OCI-LY7 (cell line): ENCODE results near the gene TSNAXIP1. TPM values are rescaled to one million over a fixed set of nuclear protein-coding genes. Genes with fewer than 3 reads are reported as not detected.

Experiments used
- BruUV-seq: library from RNA; stranded (reverse); fragments of 400-500 nt; replicated peaks from 2 replicates; lab custom pipeline; 2021; lab: Mats Ljungman, UMichigan
- CTCF ChIA-PET: fragments of 300-600 bp; sonication (Branson Sonifier 250); formaldehyde crosslinking; loops from one replicate; lab custom pipeline; 2022; ENCODE audit warnings: antibody characterized with exemption; ENCODE audit not compliant: unreplicated experiment; lab: Charles Lee
- POLR2A ChIA-PET: fragments of 300-600 bp; sonication (Branson Sonifier 250); formaldehyde crosslinking; loops from one replicate; lab custom pipeline; 2022; ENCODE audit warnings: antibody characterized with exemption; lab: Charles Lee
- DNase-seq: peaks from one replicate; pipeline ENCODE4 v3.0.0-alpha.2; 2015; ENCODE audit warnings: low spot score
- H2AFZ ChIP-seq: fragments of 200-600 bp; sonication (generic), shearing (Covaris generic); 2 replicates; pipeline ENCODE4 v1.6.1; 2014; ENCODE audit warnings: mild to moderate bottlenecking, antibody characterized with exemption, low read length, moderate library complexity
- H3K27ac ChIP-seq: fragments of 200-600 bp; sonication (generic); 2 replicates; pipeline ENCODE4 v1.5.1; 2014; ENCODE audit warnings: mixed run types, low read depth, mild to moderate bottlenecking, moderate library complexity, low read length, inconsistent platforms; ENCODE audit not compliant: poor library complexity, severe bottlenecking
- H3K36me3 ChIP-seq: fragments of 200-600 bp; sonication (generic); 2 replicates; pipeline ENCODE4 v1.6.1; 2014; ENCODE audit warnings: mild to moderate bottlenecking, antibody characterized with exemption, low read length, moderate library complexity, mixed read lengths; ENCODE audit not compliant: insufficient read depth
- H3K4me1 ChIP-seq: fragments of 200-600 bp; sonication (generic); 2 replicates; pipeline ENCODE4 v1.5.1; 2014; ENCODE audit warnings: mild to moderate bottlenecking, low read length; ENCODE audit not compliant: insufficient read depth, poor library complexity, severe bottlenecking
- H3K4me2 ChIP-seq: fragments of 200-600 bp; sonication (generic); 2 replicates; pipeline ENCODE4 v1.6.1; 2014; ENCODE audit warnings: mild to moderate bottlenecking, low read length
- H3K4me3 ChIP-seq: fragments of 200-600 bp; sonication (generic); 2 replicates; pipeline ENCODE4 v1.5.1; 2014; ENCODE audit warnings: mild to moderate bottlenecking, low read depth, low read length; ENCODE audit not compliant: poor library complexity, severe bottlenecking
- H3K79me2 ChIP-seq: fragments of 200-600 bp; sonication (generic); 2 replicates; pipeline ENCODE4 v1.6.1; 2016; ENCODE audit warnings: low read depth, mild to moderate bottlenecking, low read length, moderate library complexity, mixed read lengths; ENCODE audit not compliant: insufficient read depth
- H3K9me2 ChIP-seq: fragments of 200-600 bp; sonication (generic); 2 replicates; pipeline ENCODE4 v1.6.1; 2016; ENCODE audit warnings: mild to moderate bottlenecking, low read length, mixed read lengths; ENCODE audit not compliant: insufficient read depth
- H3K9me3 ChIP-seq: fragments of 200-600 bp; sonication (generic); 2 replicates; pipeline ENCODE4 v1.6.1; 2014; ENCODE audit warnings: mild to moderate bottlenecking, mixed run types, low read length, mixed read lengths
- H4K20me1 ChIP-seq: fragments of 200-600 bp; sonication (generic); 2 replicates; pipeline ENCODE4 v1.6.1; 2014; ENCODE audit warnings: mild to moderate bottlenecking, antibody characterized with exemption, low read length, moderate library complexity, mixed read lengths; ENCODE audit not compliant: insufficient read depth
- EZH2phosphoT487 ChIP-seq: fragments of 200-600 bp; sonication (generic); IDR thresholded peaks from 2 replicates; pipeline ENCODE4 v1.6.1; 2018; ENCODE audit warnings: low read depth, borderline replicate concordance, mild to moderate bottlenecking, mixed run types, antibody characterized with exemption, low read length, moderate library complexity, mixed read lengths
- intact Hi-C: fragments of 100-400 bp; cut with micrococcal nuclease; formaldehyde crosslinking; loops from one replicate; pipeline ENCODE4 v1.10.0; 2022; ENCODE audit not compliant: unreplicated experiment
- total RNA-seq, 2 experiments: library from RNA; depleted of rRNA in 1 of 2; stranded (reverse); fragments of >200 nt in 1 of 2; shearing (Covaris generic) in 1 of 2; gene quantifications; 2 replicates each; pipeline ENCODE4 v1.2.3, GENCODE V29; 2014 to 2022
- TF ChIP-seq, protein P1 (sequence below): fragments of 200-600 bp; sonication (generic); conservative IDR thresholded peaks from 2 replicates; pipeline ENCODE4 v1.5.1; 2014; ENCODE audit warnings: mild to moderate bottlenecking, antibody characterized with exemption, low read length, moderate library complexity, mixed read lengths

The TSNAXIP1 gene
- total RNA-seq, 2 experiments from 2014 or later, result 0.76 to 0.91 TPM

DNA sequence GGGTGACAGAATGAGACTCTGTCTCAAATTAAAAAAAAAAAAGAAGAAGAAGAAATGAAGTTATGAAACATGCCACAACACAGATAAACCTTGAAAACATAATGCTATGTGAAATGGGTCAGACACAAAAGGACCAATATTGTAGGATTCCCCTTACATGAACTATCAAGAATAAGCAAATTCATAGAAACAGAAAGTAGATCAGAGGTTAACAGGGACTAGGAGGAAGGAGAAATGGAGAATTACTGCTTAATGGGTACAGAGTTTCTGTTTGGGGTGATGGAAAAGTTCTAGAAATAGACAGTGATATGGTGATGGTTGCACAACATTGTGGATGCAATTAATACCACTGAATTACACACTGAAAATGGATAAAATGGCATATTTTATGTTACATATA, 16.6 kb upstream of the TSNAXIP1 start:
- no TSS peak for BruUV-seq
- Histone ChIP-seq H3K4me2 (no peak overlapping the region), H3K4me3 (no peak overlapping the region), H3K36me3 (peaks cover 25% of the 10 kb centered on the region), H2AFZ (no peak overlapping the region), H3K9me2 (no peaks in the 10 kb centered on the region), H4K20me1 (peaks cover 4% of the 10 kb centered on the region; the same call in 1 of the 2 replicates), H3K4me1 (peaks cover 16% of the 10 kb centered on the region), H3K27ac (no peak overlapping the region), H3K9me3 (no peaks in the 10 kb centered on the region), H3K79me2 (peaks cover 25% of the 10 kb centered on the region)
- CTCF ChIA-PET, result interaction anchor here (0.6 kb wide), 1 partner anchor 818 kb away, joined by 3 read pairs; no protein-coding TSS in a partner anchor
- no peak for DNase-seq
- intact Hi-C loops, result no loop called here
- POLR2A ChIA-PET, result no interaction called here
- no peak for TF ChIP-seq EZH2phosphoT487
- TF ChIP-seq, protein P1, sequence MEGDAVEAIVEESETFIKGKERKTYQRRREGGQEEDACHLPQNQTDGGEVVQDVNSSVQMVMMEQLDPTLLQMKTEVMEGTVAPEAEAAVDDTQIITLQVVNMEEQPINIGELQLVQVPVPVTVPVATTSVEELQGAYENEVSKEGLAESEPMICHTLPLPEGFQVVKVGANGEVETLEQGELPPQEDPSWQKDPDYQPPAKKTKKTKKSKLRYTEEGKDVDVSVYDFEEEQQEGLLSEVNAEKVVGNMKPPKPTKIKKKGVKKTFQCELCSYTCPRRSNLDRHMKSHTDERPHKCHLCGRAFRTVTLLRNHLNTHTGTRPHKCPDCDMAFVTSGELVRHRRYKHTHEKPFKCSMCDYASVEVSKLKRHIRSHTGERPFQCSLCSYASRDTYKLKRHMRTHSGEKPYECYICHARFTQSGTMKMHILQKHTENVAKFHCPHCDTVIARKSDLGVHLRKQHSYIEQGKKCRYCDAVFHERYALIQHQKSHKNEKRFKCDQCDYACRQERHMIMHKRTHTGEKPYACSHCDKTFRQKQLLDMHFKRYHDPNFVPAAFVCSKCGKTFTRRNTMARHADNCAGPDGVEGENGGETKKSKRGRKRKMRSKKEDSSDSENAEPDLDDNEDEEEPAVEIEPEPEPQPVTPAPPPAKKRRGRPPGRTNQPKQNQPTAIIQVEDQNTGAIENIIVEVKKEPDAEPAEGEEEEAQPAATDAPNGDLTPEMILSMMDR, result no peak

DNA sequence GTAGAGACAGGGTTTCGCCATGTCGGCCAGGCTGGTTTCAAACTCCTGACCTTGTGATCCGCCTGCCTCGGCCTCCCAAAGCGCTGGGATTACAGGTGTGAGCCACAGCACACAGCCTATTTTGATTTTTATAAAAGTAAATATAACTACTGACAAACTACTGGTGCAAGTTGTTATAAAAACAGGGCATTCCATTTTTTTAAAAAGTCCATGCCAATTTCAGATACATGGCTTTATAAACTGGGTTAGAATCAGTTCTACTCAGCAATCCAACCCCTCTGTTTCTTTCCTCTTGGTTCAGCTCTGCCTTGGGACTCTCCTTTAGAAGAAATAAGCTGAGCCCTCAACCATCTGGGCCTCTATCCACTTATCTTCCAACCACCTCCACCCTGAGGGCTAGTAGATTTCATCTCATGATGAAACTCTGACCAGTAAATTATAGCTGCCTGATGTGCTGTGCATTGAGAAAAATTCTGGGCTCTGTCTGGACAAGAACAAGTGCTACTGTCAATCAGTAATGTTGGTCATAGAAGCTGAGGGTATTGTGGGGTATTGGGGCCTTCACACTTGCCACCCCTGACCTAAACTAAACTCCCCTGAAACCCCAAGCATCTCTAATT, 10.5 kb upstream of the TSNAXIP1 start:
- intact Hi-C loops, result no loop called here
- H3K4me2 ChIP-seq, result no peak overlapping the region
- H3K79me2 ChIP-seq, result peaks cover 16% of the 10 kb centered on the region
- TSS peak; percentile 33 for BruUV-seq
- CTCF ChIA-PET, result no interaction called here
- H3K4me3 ChIP-seq, result no peak overlapping the region
- peaks cover 4% of the 10 kb centered on the region; the same call in 1 of the 2 replicates for H4K20me1 ChIP-seq
- peaks cover 49% of the 10 kb centered on the region for H3K36me3 ChIP-seq
- H3K4me1 ChIP-seq, result peaks cover 11% of the 10 kb centered on the region
- DNase-seq, result no peak
- no peak overlapping the region for H2AFZ ChIP-seq
- no peaks in the 10 kb centered on the region for H3K9me2 ChIP-seq
- H3K9me3 ChIP-seq, result no peaks in the 10 kb centered on the region
- POLR2A ChIA-PET, result interaction anchor here (0.7 kb wide), 1 partner anchor 28 kb away, joined by 4 read pairs; no protein-coding TSS in a partner anchor
- H3K27ac ChIP-seq, result no peak overlapping the region
- TF ChIP-seq, protein P1, result no peak
- no peak for TF ChIP-seq EZH2phosphoT487

DNA sequence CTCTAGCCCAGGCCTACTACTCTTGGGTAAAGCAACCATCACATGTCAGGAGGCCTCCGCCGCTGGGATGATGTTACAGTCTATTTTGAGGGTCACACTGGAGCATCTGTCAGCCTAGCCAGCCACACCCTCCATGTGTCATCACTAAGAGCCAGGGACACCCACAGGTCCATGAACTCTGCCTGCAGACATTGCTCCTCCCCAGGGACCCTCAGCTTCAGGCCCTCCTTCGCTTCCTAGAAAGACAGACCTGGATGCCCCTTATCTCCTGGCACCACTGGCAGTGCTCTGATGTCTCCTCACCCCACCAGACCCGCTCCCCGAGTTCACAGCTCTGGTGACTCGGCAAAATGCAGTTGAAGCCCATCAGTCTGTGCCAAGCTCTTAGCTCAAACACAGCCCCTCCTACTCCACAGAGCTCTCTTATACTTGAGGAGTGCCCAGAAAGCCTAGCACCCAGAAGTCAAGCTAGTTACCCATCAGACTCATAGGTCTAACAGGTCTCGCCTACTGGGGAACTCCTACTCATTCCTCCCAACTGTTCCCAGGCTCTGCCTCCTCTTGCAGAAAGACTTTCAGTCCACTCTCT, 6.3 kb upstream of the TSNAXIP1 start:
- no peak for DNase-seq
- Histone ChIP-seq H3K4me1 (peaks cover 54% of the 10 kb centered on the region), H3K27ac (peak overlapping the region; percentile 76), H4K20me1 (no peaks in the 10 kb centered on the region), H3K9me3 (no peaks in the 10 kb centered on the region), H3K9me2 (no peaks in the 10 kb centered on the region), H3K4me2 (no peak overlapping the region), H3K36me3 (peaks cover 77% of the 10 kb centered on the region), H3K4me3 (no peak overlapping the region), H3K79me2 (peaks cover 52% of the 10 kb centered on the region), H2AFZ (no peak overlapping the region)
- POLR2A ChIA-PET, result interaction anchor here (2.4 kb wide), 2 partner anchors 20 to 82 kb away, joined by 8 to 10 read pairs; partner anchors contain the start of gene GFOD2
- TF ChIP-seq, protein P1, result no peak
- TF ChIP-seq EZH2phosphoT487, result no peak
- CTCF ChIA-PET, result no interaction called here
- BruUV-seq, result no TSS peak
- intact Hi-C loops, result loop anchor here (10.0 kb wide), 1 partner anchor 256 kb away; no protein-coding TSS in a partner anchor
